H1 (cell line): ENCODE data around the gene MEGF11. TPM values are rescaled to one million over a fixed set of nuclear protein-coding genes. Genes with fewer than 3 reads are reported as not detected.

Experiments used
- CTCF ChIA-PET: fragments of 300-600 bp; sonication (Branson Sonifier 250); formaldehyde crosslinking; loops from one replicate; lab custom pipeline; 2021; ENCODE audit not compliant: partially characterized antibody; lab: Charles Lee
- POLR2A ChIA-PET: fragments of 300-600 bp; sonication (Branson Sonifier 250); formaldehyde crosslinking; loops from one replicate; lab custom pipeline; 2021; ENCODE audit warnings: inconsistent platforms; ENCODE audit not compliant: partially characterized antibody; lab: Charles Lee
- DNase-seq, 2 experiments: peaks; one replicate each; pipeline versions ENCODE4 v3.0.0 to v3.0.0-alpha.2; 2010 to 2022; ENCODE audit warnings: low spot score in 2 of 2, low read depth in 1 of 2, mixed read lengths in 1 of 2
- FAIRE-seq: peaks from 2 replicates; lab custom pipeline; 2011; peaks lifted over from hg19 to GRCh38; lab: Jason Lieb, UNC
- H2AFZ ChIP-seq: 2 replicates; pipeline ENCODE4 v1.8.1; 2012; ENCODE audit warnings: low read length, inconsistent platforms
- H2AK5ac ChIP-seq: 2 replicates; pipeline ENCODE4 v1.6.1; 2013; ENCODE audit warnings: low read depth, low read length
- H2BK120ac ChIP-seq: replicated peaks from 2 replicates; pipeline ENCODE3; 2013; ENCODE audit warnings: low read depth, low read length, inconsistent platforms
- H2BK12ac ChIP-seq: 2 replicates; pipeline ENCODE4 v1.6.1; 2013; ENCODE audit warnings: low read depth, low read length
- H2BK15ac ChIP-seq: 2 replicates; pipeline ENCODE4 v1.6.1; 2013; ENCODE audit warnings: low read length
- H2BK20ac ChIP-seq: 2 replicates; pipeline ENCODE4 v1.6.1; 2013; ENCODE audit warnings: low read length
- H2BK5ac ChIP-seq: 2 replicates; pipeline ENCODE4 v1.6.1; 2013; ENCODE audit warnings: low read depth, low read length
- H3K14ac ChIP-seq: 2 replicates; pipeline ENCODE4 v1.6.1; 2013; ENCODE audit warnings: inconsistent platforms; ENCODE audit not compliant: insufficient read length
- H3K18ac ChIP-seq: 2 replicates; pipeline ENCODE4 v1.6.1; 2013; ENCODE audit warnings: low read length; ENCODE audit errors: extremely low read depth
- H3K23ac ChIP-seq: 2 replicates; pipeline ENCODE4 v1.6.1; 2013; ENCODE audit warnings: inconsistent platforms; ENCODE audit not compliant: insufficient read length
- H3K23me2 ChIP-seq: 2 replicates; pipeline ENCODE4 v1.6.1; 2013; ENCODE audit warnings: low read depth, low read length
- H3K27ac ChIP-seq: 2 replicates; pipeline ENCODE4 v1.6.1; 2011; ENCODE audit warnings: low read depth, low read length, inconsistent platforms
- H3K27me3 ChIP-seq, 4 experiments: replicated peaks in 1 of 4; 1 replicate in 1 of 4; 2 replicates in 3 of 4; pipeline versions ENCODE4 v1.6.1 to v1.8.1; 2011 to 2013; ENCODE audit warnings: low read length in 3 of 4, mild to moderate bottlenecking in 3 of 4, inconsistent platforms in 2 of 4, mixed read lengths in 2 of 4, moderate library complexity in 1 of 4; ENCODE audit not compliant: control insufficient read depth in 3 of 4, insufficient read depth in 3 of 4; ENCODE audit errors: extremely low read depth in 1 of 4
- H3K36me3 ChIP-seq, 4 experiments: 2 replicates each; pipeline versions ENCODE4 v1.6.1 to v1.8.1; 2011 to 2013; ENCODE audit warnings: mild to moderate bottlenecking in 4 of 4, low read length in 3 of 4, moderate library complexity in 2 of 4, control low read depth in 1 of 4, inconsistent platforms in 1 of 4; ENCODE audit not compliant: insufficient read depth in 4 of 4, control insufficient read depth in 2 of 4
- H3K4ac ChIP-seq: replicated peaks from 2 replicates; pipeline ENCODE3; 2013; ENCODE audit warnings: low read length, low read depth, mixed read lengths, inconsistent platforms; ENCODE audit not compliant: insufficient read length
- H3K4me1 ChIP-seq, 4 experiments: replicated peaks in 1 of 4; 1 replicate in 1 of 4; 2 replicates in 3 of 4; pipeline versions ENCODE4 v1.6.1 to v1.8.1; 2011 to 2013; ENCODE audit warnings: low read length in 3 of 4, inconsistent platforms in 2 of 4, mixed read lengths in 1 of 4; ENCODE audit not compliant: insufficient read depth in 4 of 4, control insufficient read depth in 3 of 4
- H3K4me2 ChIP-seq, 2 experiments: 2 replicates each; pipeline versions ENCODE4 v1.6.1 to v1.8.1; 2011 to 2013; ENCODE audit warnings: low read depth in 2 of 2, low read length in 2 of 2, control low read depth in 1 of 2, inconsistent platforms in 1 of 2, mild to moderate bottlenecking in 1 of 2; ENCODE audit not compliant: insufficient read depth in 1 of 2
- H3K4me3 ChIP-seq, 4 experiments: fragments of 200-600, 300-600 bp in 1 of 4; sonication (generic), shearing (Covaris generic), sonication (Bioruptor Twin) in 1 of 4; 2 replicates each; pipeline versions ENCODE4 v1.5.1 to v1.8.1; 2011 to 2016; ENCODE audit warnings: low read length in 4 of 4, low read depth in 3 of 4, control low read depth in 2 of 4, inconsistent platforms in 2 of 4, mild to moderate bottlenecking in 2 of 4, mixed read lengths in 1 of 4, moderate library complexity in 1 of 4; ENCODE audit not compliant: insufficient read depth in 2 of 4; ENCODE audit errors: extremely low read depth in 1 of 4
- H3K56ac ChIP-seq: replicated peaks from 2 replicates; pipeline ENCODE3; 2013; ENCODE audit warnings: low read depth, mild to moderate bottlenecking, mixed read lengths, low read length, inconsistent platforms; ENCODE audit not compliant: insufficient read length
- H3K79me1 ChIP-seq: 2 replicates; pipeline ENCODE4 v1.6.1; 2013; ENCODE audit warnings: low read depth, low read length, control low read depth
- H3K79me2 ChIP-seq, 2 experiments: 2 replicates each; pipeline versions ENCODE4 v1.6.1 to v1.8.1; 2012 to 2013; ENCODE audit warnings: low read length in 2 of 2, mild to moderate bottlenecking in 2 of 2, inconsistent platforms in 1 of 2; ENCODE audit not compliant: insufficient read depth in 2 of 2, control insufficient read depth in 1 of 2
- H3K9ac ChIP-seq, 4 experiments: replicated peaks in 1 of 4; 1 replicate in 1 of 4; 2 replicates in 3 of 4; pipeline versions ENCODE4 v1.6.1 to v1.8.1; 2011 to 2013; ENCODE audit warnings: low read depth in 3 of 4, low read length in 3 of 4, control low read depth in 2 of 4, mild to moderate bottlenecking in 2 of 4, moderate library complexity in 2 of 4, inconsistent platforms in 1 of 4; ENCODE audit errors: extremely low read depth in 1 of 4
- H3K9me3 ChIP-seq, 2 experiments: 2 replicates each; pipeline versions ENCODE4 v1.6.1 to v1.8.1; 2012 to 2013; ENCODE audit warnings: mild to moderate bottlenecking in 2 of 2, moderate library complexity in 2 of 2, control low read depth in 1 of 2, inconsistent platforms in 1 of 2, low read depth in 1 of 2, low read length in 1 of 2, mixed read lengths in 1 of 2; ENCODE audit not compliant: insufficient read depth in 2 of 2
- H4K20me1 ChIP-seq, 2 experiments: replicated peaks in 1 of 2; 2 replicates each; pipeline versions ENCODE3 to v1.8.1; 2011 to 2013; ENCODE audit warnings: inconsistent platforms in 2 of 2, low read length in 2 of 2, mild to moderate bottlenecking in 1 of 2; ENCODE audit not compliant: insufficient read depth in 2 of 2, control insufficient read depth in 1 of 2
- H4K5ac ChIP-seq: 2 replicates; pipeline ENCODE4 v1.6.1; 2013; ENCODE audit warnings: low read length, low read depth, mixed read lengths, inconsistent platforms; ENCODE audit not compliant: insufficient read length
- H4K8ac ChIP-seq: 2 replicates; pipeline ENCODE4 v1.8.0; 2013; ENCODE audit warnings: mild to moderate bottlenecking, moderate library complexity, low read length, inconsistent platforms; ENCODE audit not compliant: insufficient read depth; ENCODE audit errors: extremely low read depth
- H4K91ac ChIP-seq: replicated peaks from 2 replicates; pipeline ENCODE3; 2013; ENCODE audit warnings: low read length, mixed read lengths, inconsistent platforms; ENCODE audit not compliant: insufficient read length
- BACH1 ChIP-seq: IDR thresholded peaks from 2 replicates; pipeline ENCODE4 v1.6.1; 2012; ENCODE audit warnings: low read length, improper control_type of control experiment
- CTBP2 ChIP-seq: IDR thresholded peaks from 2 replicates; pipeline ENCODE4 v1.7.0; 2011; ENCODE audit warnings: borderline replicate concordance, mild to moderate bottlenecking, moderate library complexity, mixed read lengths, low read length; ENCODE audit not compliant: insufficient read depth, insufficient read length
- EP300 ChIP-seq, 2 experiments: IDR thresholded peaks; 1 replicate in 1 of 2; 2 replicates in 1 of 2; pipeline ENCODE4 v1.6.1; 2011 to 2012; ENCODE audit warnings: low read depth in 2 of 2, low read length in 2 of 2, mild to moderate bottlenecking in 2 of 2, borderline replicate concordance in 1 of 2, inconsistent platforms in 1 of 2, moderate library complexity in 1 of 2
- POU5F1 ChIP-seq: IDR thresholded peaks from 2 replicates; pipeline ENCODE4 v1.6.1; 2011; ENCODE audit warnings: low read depth, mild to moderate bottlenecking, low read length, moderate library complexity
- RXRA ChIP-seq: IDR thresholded peaks from 2 replicates; pipeline ENCODE4 v1.6.1; 2011; ENCODE audit warnings: low read depth, mild to moderate bottlenecking, low read length, moderate library complexity; ENCODE audit not compliant: insufficient read depth
- SIRT6 ChIP-seq: IDR thresholded peaks from one replicate; pipeline ENCODE4 v1.7.1; 2012; ENCODE audit warnings: low read length, inconsistent platforms
- SP2 ChIP-seq: IDR thresholded peaks from 2 replicates; pipeline ENCODE4 v1.6.1; 2012; ENCODE audit warnings: mild to moderate bottlenecking, low read length, inconsistent platforms
- SRF ChIP-seq: IDR thresholded peaks from 2 replicates; pipeline ENCODE4 v1.6.1; 2011; ENCODE audit warnings: mild to moderate bottlenecking, low read depth, low read length, moderate library complexity
- SUZ12 ChIP-seq: fragments of 200-600 bp; sonication (generic); IDR thresholded peaks from 2 replicates; pipeline ENCODE4 v1.6.1; 2012; ENCODE audit warnings: mild to moderate bottlenecking, inconsistent platforms, low read length, moderate library complexity, mixed read lengths
- TAF1 ChIP-seq: IDR thresholded peaks from 2 replicates; pipeline ENCODE4 v1.6.1; 2011; ENCODE audit warnings: mild to moderate bottlenecking, low read depth, low read length
- TAF7 ChIP-seq: optimal IDR thresholded peaks from 2 replicates; pipeline ENCODE3; 2011; ENCODE audit warnings: low read depth, mild to moderate bottlenecking, inconsistent platforms, low read length, moderate library complexity, borderline replicate concordance
- TBP ChIP-seq: IDR thresholded peaks from 2 replicates; pipeline ENCODE4 v1.6.1; 2011; ENCODE audit warnings: low read depth, low read length, improper control_type of control experiment
- TCF12 ChIP-seq: IDR thresholded peaks from 2 replicates; pipeline ENCODE4 v1.6.1; 2011; ENCODE audit warnings: low read depth, mild to moderate bottlenecking, low read length
- WGBS, 2 experiments: shearing (Covaris generic) in 1 of 2; methylation state at CpG; one replicate each; pipeline versions ENCODE4 v1.1.6 to v1.1.7; 2013 to 2015; ENCODE audit warnings: low lambda C conversion rate in 2 of 2, mixed read lengths in 2 of 2, inconsistent platforms in 1 of 2, low coverage in 1 of 2, missing lambda C conversion rate in 1 of 2; ENCODE audit not compliant: insufficient replicate concordance in 2 of 2, insufficient coverage in 1 of 2, insufficient read length in 1 of 2; ENCODE audit errors: extremely low coverage in 1 of 2, missing lambda C conversion rate in 1 of 2; 5-methylcytosine and 5-hydroxymethylcytosine counted together
- polyA plus RNA-seq, 7 experiments: library from polyadenylated mRNA; depleted of rRNA in 3 of 7; stranded (reverse) in 5 of 7; unstranded in 2 of 7; fragments of >200 nt in 5 of 7; fragments of 200-250 nt in 2 of 7; gene quantifications; 1 replicate in 5 of 7; 2 replicates in 1 of 7; 4 replicates in 1 of 7; pipeline versions ENCODE4 v1.2.1 to v1.2.3, GENCODE V29; 2011 to 2013; ENCODE audit warnings: missing spikeins in 2 of 7, mixed read lengths in 2 of 7
- total RNA-seq: library from RNA; stranded (reverse); fragmentation: NEBNext Ultra II Directional; extraction: Animal tissue kit (Norgen Biotek cat#: 25700); gene quantifications from 2 replicates; pipeline ENCODE4 v1.2.1, GENCODE V29; 2021

Gene MEGF11
- total and polyA plus RNA-seq, 2 of the 8 experiments (the other 6 are each of a cell fraction or from before 2014, with no cell fraction given) = 4.4 to 4.8 TPM

- Histone ChIP-seq H4K20me1 (no peaks in the 10 kb centered on the region), H3K18ac (no peak overlapping the region; the same call in 1 of the 2 replicates), H3K79me2 (no peaks in the 10 kb centered on the region), H2BK15ac (no peak overlapping the region), H2BK120ac (no peak overlapping the region), H4K5ac (no peak overlapping the region), H3K23ac (no peak overlapping the region), H2BK20ac (no peak overlapping the region), H2BK5ac (no peak overlapping the region), H3K27ac (no peak overlapping the region), H4K8ac (no peak overlapping the region), H2AK5ac (no peak overlapping the region), H2AFZ (no peak overlapping the region), H3K14ac (no peak overlapping the region), H3K9me3 (no peaks in the 10 kb centered on the region), H3K27me3 (no peaks in the 10 kb centered on the region), H4K91ac (peak overlapping the region; percentile 20), H3K56ac (no peak overlapping the region), H3K4me3 (no peak overlapping the region), H2BK12ac (no peak overlapping the region), H3K9ac (no peak overlapping the region), H3K79me1 (no peaks in the 10 kb centered on the region), H3K4me2 (no peak overlapping the region), H3K4ac (no peak overlapping the region), H3K4me1 (peaks cover 13 to 34% (median 24%) of the 10 kb centered on the region in 4 experiments), H3K36me3 (no peaks in the 10 kb centered on the region), H3K23me2 (no peaks in the 10 kb centered on the region; the same call in 1 of the 2 replicates)
- DNase-seq (no peak), FAIRE-seq (no peak)
- WGBS, 2 experiments = 93% methylated on average over 14 of the region's 14 CpGs; no CpG with 5 or more reads in 1 of the 2 experiments
- ChIA-PET POLR2A (interaction anchor here (0.9 to 1.9 kb wide), 3 partner anchors 9 to 14 kb away, joined by 3 to 4 read pairs (median 3); no protein-coding TSS in a partner anchor), CTCF (interaction anchor here (0.6 to 7.5 kb wide), 12 partner anchors 10 to 359 kb away, joined by 3 to 46 read pairs (median 3); no protein-coding TSS in a partner anchor)
- no peak for TF ChIP-seq TAF7
- TF ChIP-seq CTBP2 = no peak
- TF ChIP-seq TAF1 = no peak
- no peak for TF ChIP-seq RXRA
- no peak for TF ChIP-seq BACH1
- no peak for TF ChIP-seq TBP
- TF ChIP-seq SUZ12 = no peak
- no peak for TF ChIP-seq SRF
- no peak for TF ChIP-seq SIRT6
- no peak for TF ChIP-seq TCF12
- TF ChIP-seq POU5F1 = no peak
- TF ChIP-seq EP300 (IDR thresholded peaks at IDR 0.05; ENCODE audit: borderline replicate concordance in 1 of 2, low read depth in 2 of 2, low read length in 2 of 2) = no peak
- TF ChIP-seq SP2 = no peak
These were observed 182.2 kb downstream of the MEGF11 start for GRCh38 chr15:66071160-66071920.
